Activated CD4-positive, alpha-beta memory T cell treated with anti-CD3 and anti-CD28 coated beads for 36 hours (primary cell): ENCODE results near the gene PPARD. TPM values are rescaled to one million over a fixed set of nuclear protein-coding genes. Genes with fewer than 3 reads are reported as not detected.

ENCODE experiments used
- CTCF ChIA-PET: fragments of 350-600 bp; sonication (Branson Sonifier 250); formaldehyde crosslinking; loops from one replicate; lab custom pipeline; 2021; ENCODE audit warnings: antibody characterized with exemption, inconsistent platforms; lab: Charles Lee
- POLR2A ChIA-PET: fragments of 350-600 bp; sonication (Branson Sonifier 250); formaldehyde crosslinking; loops from one replicate; lab custom pipeline; 2021; ENCODE audit warnings: antibody characterized with exemption; lab: Charles Lee
- DNase-seq: peaks from one replicate; pipeline ENCODE4 v3.0.0-alpha.2; 2020
- H3K27ac Mint-ChIP-seq: one replicate; pipeline ENCODE4 v1.8.0; 2021; ENCODE audit warnings: mixed read lengths
- H3K27me3 Mint-ChIP-seq: one replicate; pipeline ENCODE4 v1.8.0; 2021; ENCODE audit warnings: mixed read lengths
- H3K36me3 Mint-ChIP-seq: one replicate; pipeline ENCODE4 v1.8.0; 2021; ENCODE audit warnings: mixed read lengths
- H3K4me1 Mint-ChIP-seq: one replicate; pipeline ENCODE4 v1.8.0; 2021; ENCODE audit warnings: low read depth, mixed read lengths
- H3K4me3 Mint-ChIP-seq: one replicate; pipeline ENCODE4 v1.8.0; 2021; ENCODE audit warnings: mild to moderate bottlenecking, mixed read lengths
- H3K9me3 Mint-ChIP-seq: one replicate; pipeline ENCODE4 v1.8.0; 2021; ENCODE audit warnings: mixed read lengths
- intact Hi-C: fragments of 100-400 bp; cut with micrococcal nuclease; formaldehyde crosslinking; loops from one replicate; pipeline ENCODE4 v1.15.1; 2023
- total RNA-seq, 2 experiments: library from RNA; stranded (reverse); gene quantifications; one replicate each; pipeline ENCODE4 v1.2.3, GENCODE V29; 2021

PPARD gene
- total RNA-seq, 2 experiments from 2014 or later, result 19.9 to 20.9 TPM

DNA sequence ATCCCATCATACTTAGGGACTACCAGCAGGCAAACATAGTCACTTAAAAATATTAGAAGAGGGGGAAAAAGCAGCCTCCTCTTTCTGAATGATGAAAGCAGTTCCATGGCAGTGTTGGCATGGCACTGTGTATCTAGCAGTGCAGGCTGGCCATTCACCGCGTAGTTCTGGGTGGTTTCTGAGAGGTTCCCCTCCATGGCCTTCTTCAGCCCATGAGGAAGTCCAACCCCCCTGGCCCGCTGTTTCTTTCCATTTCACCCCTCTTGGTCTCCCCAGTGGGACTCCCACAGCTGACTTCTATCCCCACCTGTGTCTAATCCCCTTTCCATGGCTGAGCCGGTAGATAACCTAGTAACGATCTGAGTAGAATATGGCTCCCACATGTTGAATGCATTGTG is 17.0 kb downstream of the PPARD start:
- intact Hi-C loops, result no loop called here
- Mint-ChIP-seq H3K4me1 (peaks cover 30% of the 10 kb centered on the region), H3K36me3 (peaks cover 18% of the 10 kb centered on the region), H3K4me3 (no peak overlapping the region), H3K9me3 (no peaks in the 10 kb centered on the region), H3K27ac (no peak overlapping the region), H3K27me3 (no peaks in the 10 kb centered on the region)
- ChIA-PET CTCF (no interaction called here), POLR2A (no interaction called here)
- DNase-seq, result no peak

DNA sequence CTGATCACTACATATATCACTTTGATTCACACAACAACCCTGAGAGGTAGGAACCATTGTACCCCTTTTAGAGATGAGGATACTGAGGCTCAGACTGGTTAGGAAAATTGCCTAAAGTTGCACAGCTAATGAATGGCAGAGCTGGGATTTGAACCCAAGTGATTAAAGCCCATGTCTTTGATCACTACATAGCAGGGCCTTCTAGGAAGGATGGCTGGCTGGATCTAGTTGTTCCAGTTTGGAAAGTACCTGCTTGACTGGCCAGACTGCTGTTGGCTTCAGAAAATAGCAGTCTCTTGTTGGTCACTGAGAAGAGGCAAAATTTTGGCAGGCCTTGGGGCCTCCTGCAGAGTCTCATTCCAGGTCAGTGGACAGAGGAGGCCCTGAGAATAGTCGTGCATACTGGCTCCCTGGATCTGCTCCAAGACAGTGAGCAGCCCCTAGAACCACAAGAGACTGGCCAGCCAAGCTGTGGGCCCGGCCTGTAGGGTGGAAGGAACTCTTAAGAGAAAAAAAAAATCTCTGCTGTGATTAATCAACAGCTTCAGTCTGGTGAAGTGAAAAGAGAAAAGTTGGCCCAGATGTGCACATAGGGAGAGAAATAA is 17.5 kb downstream of the PPARD start:
- Mint-ChIP-seq H3K36me3 (peaks cover 13% of the 10 kb centered on the region), H3K4me1 (peaks cover 27% of the 10 kb centered on the region), H3K27me3 (no peaks in the 10 kb centered on the region), H3K27ac (peak overlapping the region; percentile 5), H3K9me3 (no peaks in the 10 kb centered on the region), H3K4me3 (no peak overlapping the region)
- POLR2A ChIA-PET, result no interaction called here
- intact Hi-C loops, result no loop called here
- CTCF ChIA-PET, result interaction anchor here (1.0 kb wide), 1 partner anchor 89 kb away, joined by 4 read pairs; no protein-coding TSS in a partner anchor
- no peak for DNase-seq

DNA sequence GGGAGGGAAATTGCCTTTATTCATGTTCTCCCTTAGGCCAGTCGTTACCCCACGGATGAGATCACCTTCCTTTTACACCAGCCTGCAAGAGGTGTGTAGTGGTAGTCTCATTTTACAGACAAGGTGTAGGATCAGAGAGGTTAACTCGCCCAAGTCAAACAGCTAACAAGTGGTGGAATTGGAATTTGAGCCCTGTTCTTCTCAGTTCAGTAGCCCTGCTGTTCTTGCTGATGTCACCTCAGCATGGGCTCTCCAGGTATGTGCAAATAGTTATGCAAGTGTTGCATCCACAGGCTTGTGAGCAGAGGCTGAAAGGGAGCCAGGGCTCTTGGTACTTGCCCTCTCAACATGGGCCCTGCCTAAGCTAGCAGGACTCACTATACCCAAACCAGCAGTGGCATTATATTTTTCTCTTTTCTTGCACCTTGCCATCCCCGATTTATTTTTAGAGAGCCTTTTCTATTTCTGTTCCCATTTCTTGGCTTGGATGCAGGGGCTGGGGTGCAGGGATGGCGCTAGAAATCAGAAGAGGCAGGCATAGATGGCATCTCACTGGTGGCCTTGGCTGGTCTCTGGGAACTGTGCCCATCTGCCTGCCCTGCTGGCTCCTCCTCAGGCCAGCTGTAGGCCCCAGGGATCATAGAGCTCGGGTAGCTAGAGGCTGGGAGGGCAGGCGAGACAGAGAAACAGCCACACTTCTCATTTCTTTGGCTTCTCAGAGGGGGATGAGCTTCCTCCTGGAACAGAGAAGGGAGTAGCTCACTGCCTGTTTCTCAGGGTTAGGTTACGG is 18.2 kb downstream of the PPARD start:
- peaks cover 12% of the 10 kb centered on the region for H3K36me3 Mint-ChIP-seq
- POLR2A ChIA-PET, result interaction anchor here (0.6 kb wide), 1 partner anchor 12 kb away, joined by 4 read pairs; no protein-coding TSS in a partner anchor
- H3K4me3 Mint-ChIP-seq, result no peak overlapping the region
- DNase-seq, result no peak
- H3K4me1 Mint-ChIP-seq, result peaks cover 27% of the 10 kb centered on the region
- intact Hi-C loops, result no loop called here
- H3K27ac Mint-ChIP-seq, result peak overlapping the region; percentile 5
- CTCF ChIA-PET, result interaction anchor here (1.0 kb wide), 1 partner anchor 89 kb away, joined by 4 read pairs; no protein-coding TSS in a partner anchor
- no peaks in the 10 kb centered on the region for H3K27me3 Mint-ChIP-seq
- no peaks in the 10 kb centered on the region for H3K9me3 Mint-ChIP-seq

DNA sequence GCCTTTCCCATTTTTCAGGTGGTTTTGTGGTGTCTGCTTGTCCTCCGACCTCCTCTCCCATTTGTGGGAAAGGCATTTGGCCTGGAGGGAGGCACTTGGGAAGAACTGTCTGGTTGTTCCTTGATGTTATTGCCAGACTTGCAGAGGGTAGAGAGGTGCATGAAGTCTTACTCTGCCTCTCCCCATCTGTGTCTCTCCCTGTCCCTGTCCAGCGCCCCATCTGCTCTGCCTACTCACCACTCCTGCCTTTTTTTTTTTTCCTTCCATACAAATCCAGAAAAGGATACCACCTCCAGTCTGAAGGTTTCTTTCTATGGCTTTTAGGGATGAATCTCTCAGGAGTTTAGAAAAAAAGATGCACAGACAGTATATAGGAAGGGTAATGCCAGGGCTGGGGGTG is 19.8 kb downstream of the PPARD start:
- DNase-seq, result no peak
- Mint-ChIP-seq H3K4me3 (no peak overlapping the region), H3K4me1 (peaks cover 38% of the 10 kb centered on the region), H3K27me3 (no peaks in the 10 kb centered on the region), H3K27ac (no peak overlapping the region), H3K36me3 (no peaks in the 10 kb centered on the region), H3K9me3 (no peaks in the 10 kb centered on the region)
- intact Hi-C loops, result no loop called here
- POLR2A ChIA-PET, result no interaction called here
- CTCF ChIA-PET, result no interaction called here

DNA sequence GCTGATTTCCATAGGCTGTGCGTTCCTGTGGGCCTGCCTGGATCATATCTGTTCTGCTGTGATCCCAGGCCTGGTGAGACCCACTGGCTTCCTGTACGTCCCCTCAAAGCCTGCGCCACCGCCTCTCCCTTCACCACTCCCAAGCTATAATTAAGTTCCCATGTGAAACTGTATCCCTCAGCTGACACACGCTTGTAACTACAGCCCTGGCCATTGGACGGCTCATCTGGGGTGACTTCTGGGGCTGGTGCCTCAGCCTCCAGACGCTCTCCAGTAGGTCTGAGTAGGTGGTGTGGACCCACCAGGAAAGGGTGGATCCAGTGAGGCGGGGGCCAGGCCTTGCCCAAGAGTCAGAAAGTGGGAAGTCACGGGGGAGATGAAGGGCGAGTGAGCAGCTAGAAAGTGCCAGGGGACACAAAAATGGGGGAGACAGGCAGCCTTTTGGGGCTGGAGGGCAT is 21.0 kb downstream of the PPARD start:
- DNase-seq, result no peak
- H3K9me3 Mint-ChIP-seq, result no peaks in the 10 kb centered on the region
- peaks cover 43% of the 10 kb centered on the region for H3K4me1 Mint-ChIP-seq
- CTCF ChIA-PET, result no interaction called here
- H3K27ac Mint-ChIP-seq, result no peak overlapping the region
- intact Hi-C loops, result no loop called here
- no peak overlapping the region for H3K4me3 Mint-ChIP-seq
- POLR2A ChIA-PET, result no interaction called here
- no peaks in the 10 kb centered on the region for H3K36me3 Mint-ChIP-seq
- H3K27me3 Mint-ChIP-seq, result no peaks in the 10 kb centered on the region

DNA sequence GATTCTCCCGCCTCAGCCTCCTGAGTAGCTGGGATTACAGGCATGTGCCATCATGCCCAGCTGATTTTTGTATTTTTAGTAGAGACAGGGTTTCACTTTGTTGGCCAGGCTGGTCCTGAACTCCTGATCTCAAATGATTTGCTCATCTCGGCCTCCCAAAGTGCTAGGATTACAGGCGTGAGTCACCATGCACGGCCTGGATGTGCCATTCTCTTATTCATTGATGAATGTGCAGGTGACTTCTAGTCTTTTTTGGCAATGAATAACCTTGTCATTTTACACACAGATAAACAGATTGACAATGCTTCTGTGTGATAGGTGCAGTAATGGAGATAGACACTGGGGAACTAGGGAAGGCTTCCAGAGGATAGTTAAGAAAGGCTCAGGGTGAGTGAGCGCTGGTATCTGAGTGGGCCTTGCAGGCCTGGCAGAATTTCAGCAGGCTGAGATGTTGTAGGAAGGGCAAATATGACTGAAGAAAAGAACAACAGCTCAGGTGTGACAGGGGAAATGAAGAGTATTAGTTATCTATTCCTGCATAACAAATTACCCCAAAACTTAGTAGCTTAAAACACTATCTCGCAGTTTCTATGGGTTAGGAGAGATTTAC is 23.3 kb downstream of the PPARD start:
- peaks cover 2% of the 10 kb centered on the region for H3K36me3 Mint-ChIP-seq
- H3K4me3 Mint-ChIP-seq, result no peak overlapping the region
- peak overlapping the region; percentile 2 for H3K27ac Mint-ChIP-seq
- H3K4me1 Mint-ChIP-seq, result peaks cover 57% of the 10 kb centered on the region
- no peaks in the 10 kb centered on the region for H3K27me3 Mint-ChIP-seq
- no peaks in the 10 kb centered on the region for H3K9me3 Mint-ChIP-seq
- intact Hi-C loops, result no loop called here
- ChIA-PET POLR2A (no interaction called here), CTCF (no interaction called here)
- DNase-seq, result peak; percentile 19

DNA sequence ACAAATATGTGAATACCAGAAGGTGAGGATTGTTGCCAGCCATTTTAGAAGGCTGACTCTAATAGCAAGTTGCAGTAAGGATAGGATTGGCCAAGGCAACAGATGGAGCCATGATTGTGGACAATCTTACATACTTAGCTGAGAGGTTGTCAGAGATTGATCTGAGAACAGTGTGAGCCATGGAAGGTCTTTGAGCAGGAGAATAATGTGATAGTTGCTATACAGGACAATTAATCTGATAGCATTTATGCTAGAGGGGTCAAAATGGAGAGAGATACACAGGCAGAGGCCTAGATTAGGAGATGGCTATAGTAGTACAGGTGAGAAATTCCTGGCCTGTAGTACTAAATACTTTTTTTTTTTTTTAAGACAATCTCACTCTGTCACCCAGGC is 23.8 kb downstream of the PPARD start:
- no peaks in the 10 kb centered on the region for H3K27me3 Mint-ChIP-seq
- H3K36me3 Mint-ChIP-seq, result peaks cover 2% of the 10 kb centered on the region
- H3K27ac Mint-ChIP-seq, result no peak overlapping the region
- no peak for DNase-seq
- H3K4me3 Mint-ChIP-seq, result no peak overlapping the region
- H3K9me3 Mint-ChIP-seq, result no peaks in the 10 kb centered on the region
- H3K4me1 Mint-ChIP-seq, result peaks cover 62% of the 10 kb centered on the region
- ChIA-PET CTCF (no interaction called here), POLR2A (no interaction called here)
- intact Hi-C loops, result no loop called here

DNA sequence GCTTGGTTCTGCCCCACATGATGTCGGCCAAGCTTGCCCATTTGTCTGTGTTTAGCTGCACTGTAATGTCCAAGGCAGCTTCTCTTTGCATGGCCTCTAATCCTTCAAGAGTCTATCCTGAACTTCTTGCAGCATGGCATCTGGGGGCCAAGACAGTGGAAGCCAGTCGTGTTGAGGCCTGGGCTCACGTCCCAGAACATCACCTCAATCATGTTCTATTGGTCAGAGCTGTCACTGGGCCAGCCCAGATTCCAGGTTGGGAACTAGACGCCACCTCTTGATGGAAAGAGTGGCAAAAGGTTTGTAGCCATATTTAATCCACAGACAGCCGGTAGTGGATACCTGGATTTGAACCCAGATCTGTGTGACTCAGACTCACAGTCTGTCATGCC is 25.3 kb downstream of the PPARD start:
- DNase-seq, result no peak
- ChIA-PET POLR2A (no interaction called here), CTCF (interaction anchor here (1.3 to 1.6 kb wide), 2 partner anchors 25 to 81 kb away, joined by 4 to 8 read pairs; partner anchors contain the start of gene PPARD)
- peak overlapping the region; percentile 56 for H3K27ac Mint-ChIP-seq
- no peaks in the 10 kb centered on the region for H3K9me3 Mint-ChIP-seq
- intact Hi-C loops, result loop anchor here (2.0 kb wide), 2 partner anchors 25 to 27 kb away; partner anchors contain the start of gene PPARD
- no peak overlapping the region for H3K4me3 Mint-ChIP-seq
- peaks cover 2% of the 10 kb centered on the region for H3K36me3 Mint-ChIP-seq
- H3K27me3 Mint-ChIP-seq, result no peaks in the 10 kb centered on the region
- H3K4me1 Mint-ChIP-seq, result peaks cover 59% of the 10 kb centered on the region

DNA sequence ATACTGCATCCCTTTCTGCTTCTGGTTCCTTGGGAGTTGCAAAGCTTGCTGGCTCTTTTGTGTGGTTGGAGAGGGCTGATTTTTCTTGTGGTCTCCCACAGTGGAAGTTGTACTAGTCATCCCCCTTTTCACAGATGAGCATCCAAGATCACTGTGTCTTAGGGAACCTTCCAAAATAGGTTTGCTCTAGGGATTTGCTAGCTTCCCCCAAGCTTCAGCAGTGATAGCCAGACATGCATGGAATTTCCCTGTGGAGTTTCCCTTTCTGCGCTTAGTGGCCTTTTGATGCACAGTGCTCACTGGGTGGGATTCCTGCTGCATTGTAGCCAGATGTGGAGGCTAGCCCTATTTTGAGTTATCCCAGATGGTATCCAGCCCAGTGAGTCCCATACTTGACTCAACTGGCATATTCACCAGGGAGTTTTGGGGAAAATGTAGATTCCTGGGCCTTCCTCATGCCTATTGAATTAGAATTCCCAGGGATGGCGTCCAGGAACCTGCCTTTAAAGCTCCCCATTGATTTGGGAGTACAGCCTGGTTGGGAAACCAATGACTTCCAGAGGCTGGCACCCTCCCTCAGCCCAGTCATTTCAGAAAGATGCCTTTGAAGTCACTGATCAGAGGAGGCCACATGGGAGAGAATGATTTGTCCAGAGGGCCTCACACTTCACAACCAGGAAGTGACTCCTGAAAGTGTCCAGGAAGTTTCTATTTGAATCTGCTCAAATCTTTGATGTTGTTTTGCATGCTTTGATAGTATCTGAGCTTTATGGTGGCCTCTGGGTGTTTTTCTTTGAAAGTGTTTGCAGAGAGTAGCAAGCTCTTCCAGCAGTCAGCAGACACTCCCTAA is 25.9 kb downstream of the PPARD start:
- Mint-ChIP-seq H3K4me1 (peaks cover 56% of the 10 kb centered on the region), H3K27me3 (no peaks in the 10 kb centered on the region), H3K9me3 (no peaks in the 10 kb centered on the region), H3K36me3 (peaks cover 2% of the 10 kb centered on the region), H3K27ac (peak overlapping the region; percentile 56), H3K4me3 (no peak overlapping the region)
- intact Hi-C loops, result loop anchor here (2.0 kb wide), 2 partner anchors 25 to 27 kb away; partner anchors contain the start of gene PPARD
- CTCF ChIA-PET, result interaction anchor here (0.9 to 1.6 kb wide), 3 partner anchors 10 to 81 kb away, joined by 3 to 8 read pairs (median 4); partner anchors contain the start of gene PPARD
- DNase-seq, result peak; percentile 68
- POLR2A ChIA-PET, result interaction anchor here (1.0 kb wide), 1 partner anchor 100 kb away, joined by 3 read pairs; the partner anchor contains the start of gene RPL10A

DNA sequence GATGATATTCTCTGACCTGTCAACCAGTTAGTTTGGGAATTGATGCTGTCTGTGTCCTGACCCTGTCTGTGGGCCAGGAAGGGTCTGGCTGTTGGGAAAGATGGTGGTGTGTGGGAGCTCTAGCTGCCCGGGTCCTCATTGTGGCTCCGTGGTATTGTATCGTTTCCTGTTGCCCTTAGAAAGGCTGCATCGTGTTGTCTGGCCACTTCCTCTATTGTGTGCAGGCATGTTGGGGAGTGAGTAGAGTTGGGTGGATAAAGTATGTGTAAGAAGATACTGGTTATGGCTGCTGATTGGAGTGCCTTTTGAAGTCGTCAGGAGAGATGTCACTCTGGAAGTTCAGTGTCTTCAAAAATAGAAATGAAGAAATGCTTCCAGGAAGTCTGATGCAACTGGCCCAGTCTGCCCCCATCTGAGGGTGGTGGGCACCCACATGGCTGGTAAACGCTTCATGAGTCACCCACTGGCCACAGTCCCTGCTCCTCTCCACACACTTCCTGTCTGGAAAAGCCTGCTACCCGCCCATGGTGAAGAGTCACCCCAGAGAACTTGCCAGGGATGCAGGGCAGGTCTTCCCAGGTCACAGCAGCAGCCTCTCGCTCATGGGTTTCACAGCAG is 27.9 kb downstream of the PPARD start:
- ChIA-PET POLR2A (no interaction called here), CTCF (no interaction called here)
- H3K4me3 Mint-ChIP-seq, result peak overlapping the region; percentile 27
- DNase-seq, result peak; percentile 73
- intact Hi-C loops, result loop anchor here (2.0 kb wide), 1 partner anchor 67 kb away; no protein-coding TSS in a partner anchor
- peak overlapping the region; percentile 91 for H3K27ac Mint-ChIP-seq
- no peaks in the 10 kb centered on the region for H3K9me3 Mint-ChIP-seq
- H3K36me3 Mint-ChIP-seq, result peaks cover 2% of the 10 kb centered on the region
- no peaks in the 10 kb centered on the region for H3K27me3 Mint-ChIP-seq
- H3K4me1 Mint-ChIP-seq, result peaks cover 59% of the 10 kb centered on the region
